ENCODE results near the gene NSD1. TPM values are rescaled to one million over a fixed set of nuclear protein-coding genes. Genes with fewer than 3 reads are reported as not detected.
A peak's percentile ranks its signal among the peaks of the same experiment; 100 is the strongest.

The NSD1 gene, protein sequence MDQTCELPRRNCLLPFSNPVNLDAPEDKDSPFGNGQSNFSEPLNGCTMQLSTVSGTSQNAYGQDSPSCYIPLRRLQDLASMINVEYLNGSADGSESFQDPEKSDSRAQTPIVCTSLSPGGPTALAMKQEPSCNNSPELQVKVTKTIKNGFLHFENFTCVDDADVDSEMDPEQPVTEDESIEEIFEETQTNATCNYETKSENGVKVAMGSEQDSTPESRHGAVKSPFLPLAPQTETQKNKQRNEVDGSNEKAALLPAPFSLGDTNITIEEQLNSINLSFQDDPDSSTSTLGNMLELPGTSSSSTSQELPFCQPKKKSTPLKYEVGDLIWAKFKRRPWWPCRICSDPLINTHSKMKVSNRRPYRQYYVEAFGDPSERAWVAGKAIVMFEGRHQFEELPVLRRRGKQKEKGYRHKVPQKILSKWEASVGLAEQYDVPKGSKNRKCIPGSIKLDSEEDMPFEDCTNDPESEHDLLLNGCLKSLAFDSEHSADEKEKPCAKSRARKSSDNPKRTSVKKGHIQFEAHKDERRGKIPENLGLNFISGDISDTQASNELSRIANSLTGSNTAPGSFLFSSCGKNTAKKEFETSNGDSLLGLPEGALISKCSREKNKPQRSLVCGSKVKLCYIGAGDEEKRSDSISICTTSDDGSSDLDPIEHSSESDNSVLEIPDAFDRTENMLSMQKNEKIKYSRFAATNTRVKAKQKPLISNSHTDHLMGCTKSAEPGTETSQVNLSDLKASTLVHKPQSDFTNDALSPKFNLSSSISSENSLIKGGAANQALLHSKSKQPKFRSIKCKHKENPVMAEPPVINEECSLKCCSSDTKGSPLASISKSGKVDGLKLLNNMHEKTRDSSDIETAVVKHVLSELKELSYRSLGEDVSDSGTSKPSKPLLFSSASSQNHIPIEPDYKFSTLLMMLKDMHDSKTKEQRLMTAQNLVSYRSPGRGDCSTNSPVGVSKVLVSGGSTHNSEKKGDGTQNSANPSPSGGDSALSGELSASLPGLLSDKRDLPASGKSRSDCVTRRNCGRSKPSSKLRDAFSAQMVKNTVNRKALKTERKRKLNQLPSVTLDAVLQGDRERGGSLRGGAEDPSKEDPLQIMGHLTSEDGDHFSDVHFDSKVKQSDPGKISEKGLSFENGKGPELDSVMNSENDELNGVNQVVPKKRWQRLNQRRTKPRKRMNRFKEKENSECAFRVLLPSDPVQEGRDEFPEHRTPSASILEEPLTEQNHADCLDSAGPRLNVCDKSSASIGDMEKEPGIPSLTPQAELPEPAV (N-terminal part only)
- polyA plus RNA-seq (2012; ENCODE audit: insufficient read length, low read depth) = 17.6 TPM

- no peak for TF ChIP-seq TAF1 (IDR thresholded peaks at IDR 0.05; ENCODE audit: borderline replicate concordance, insufficient read depth, low read length)
- TF ChIP-seq, protein P1, sequence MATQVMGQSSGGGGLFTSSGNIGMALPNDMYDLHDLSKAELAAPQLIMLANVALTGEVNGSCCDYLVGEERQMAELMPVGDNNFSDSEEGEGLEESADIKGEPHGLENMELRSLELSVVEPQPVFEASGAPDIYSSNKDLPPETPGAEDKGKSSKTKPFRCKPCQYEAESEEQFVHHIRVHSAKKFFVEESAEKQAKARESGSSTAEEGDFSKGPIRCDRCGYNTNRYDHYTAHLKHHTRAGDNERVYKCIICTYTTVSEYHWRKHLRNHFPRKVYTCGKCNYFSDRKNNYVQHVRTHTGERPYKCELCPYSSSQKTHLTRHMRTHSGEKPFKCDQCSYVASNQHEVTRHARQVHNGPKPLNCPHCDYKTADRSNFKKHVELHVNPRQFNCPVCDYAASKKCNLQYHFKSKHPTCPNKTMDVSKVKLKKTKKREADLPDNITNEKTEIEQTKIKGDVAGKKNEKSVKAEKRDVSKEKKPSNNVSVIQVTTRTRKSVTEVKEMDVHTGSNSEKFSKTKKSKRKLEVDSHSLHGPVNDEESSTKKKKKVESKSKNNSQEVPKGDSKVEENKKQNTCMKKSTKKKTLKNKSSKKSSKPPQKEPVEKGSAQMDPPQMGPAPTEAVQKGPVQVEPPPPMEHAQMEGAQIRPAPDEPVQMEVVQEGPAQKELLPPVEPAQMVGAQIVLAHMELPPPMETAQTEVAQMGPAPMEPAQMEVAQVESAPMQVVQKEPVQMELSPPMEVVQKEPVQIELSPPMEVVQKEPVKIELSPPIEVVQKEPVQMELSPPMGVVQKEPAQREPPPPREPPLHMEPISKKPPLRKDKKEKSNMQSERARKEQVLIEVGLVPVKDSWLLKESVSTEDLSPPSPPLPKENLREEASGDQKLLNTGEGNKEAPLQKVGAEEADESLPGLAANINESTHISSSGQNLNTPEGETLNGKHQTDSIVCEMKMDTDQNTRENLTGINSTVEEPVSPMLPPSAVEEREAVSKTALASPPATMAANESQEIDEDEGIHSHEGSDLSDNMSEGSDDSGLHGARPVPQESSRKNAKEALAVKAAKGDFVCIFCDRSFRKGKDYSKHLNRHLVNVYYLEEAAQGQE (IDR thresholded peaks at IDR 0.05; ENCODE audit: insufficient read depth in 1 of 2, low read depth in 2 of 2, low read length in 2 of 2) = no peak
- TF ChIP-seq FOXP2 (optimal IDR thresholded peaks at IDR 0.05; ENCODE audit: borderline replicate concordance, extremely low read depth, extremely low read length, insufficient read depth) = peak; percentile 28
Observed at GRCh38 chr5:177133096-177133852, at the start of gene NSD1. NSD1 (plus strand) TSS chr5:177133773; CDS start chr5:177135104, 1,331 bp downstream.

DNA sequence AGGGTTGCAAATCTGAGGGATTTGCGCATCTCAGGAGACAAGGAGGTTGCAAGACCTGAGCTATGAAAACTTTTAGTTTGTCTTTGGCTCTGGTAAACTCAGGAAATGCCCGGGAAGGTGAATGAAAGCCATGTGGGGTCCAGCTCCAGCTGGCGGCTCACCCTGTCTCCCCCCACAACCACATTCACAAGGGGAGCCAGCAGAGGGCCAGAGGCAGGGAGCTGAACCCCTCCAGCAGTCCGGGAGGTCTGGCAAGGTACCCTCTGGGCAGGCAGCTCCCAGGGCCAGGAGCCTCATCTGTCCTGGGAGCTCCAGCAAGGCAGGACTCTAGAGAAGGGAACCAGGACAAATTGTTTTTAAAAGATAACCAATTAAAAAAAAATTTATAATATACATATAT, 49.4 kb upstream of the NSD1 start:
- TF ChIP-seq TAF1 (IDR thresholded peaks at IDR 0.05; ENCODE audit: borderline replicate concordance, insufficient read depth, low read length) (no peak), POLR2AphosphoS5 (IDR thresholded peaks at IDR 0.05; ENCODE audit: low read depth, low read length) (no peak), SIN3A (IDR thresholded peaks at IDR 0.05; ENCODE audit: borderline replicate concordance, insufficient read depth, low read length) (no peak), FOXP2 (optimal IDR thresholded peaks at IDR 0.05; ENCODE audit: borderline replicate concordance, extremely low read depth, extremely low read length, insufficient read depth) (no peak)
- TF ChIP-seq, protein P1 (IDR thresholded peaks at IDR 0.05; ENCODE audit: insufficient read depth in 1 of 2, low read depth in 2 of 2, low read length in 2 of 2) = no peak

- TF ChIP-seq TAF1 (IDR thresholded peaks at IDR 0.05; ENCODE audit: borderline replicate concordance, insufficient read depth, low read length) (no peak), SIN3A (IDR thresholded peaks at IDR 0.05; ENCODE audit: borderline replicate concordance, insufficient read depth, low read length) (no peak), POLR2AphosphoS5 (IDR thresholded peaks at IDR 0.05; ENCODE audit: low read depth, low read length) (no peak), FOXP2 (optimal IDR thresholded peaks at IDR 0.05; ENCODE audit: borderline replicate concordance, extremely low read depth, extremely low read length, insufficient read depth) (no peak)
Observed at GRCh38 chr5:177085985-177086653, 47.5 kb upstream of the NSD1 start.

- TF ChIP-seq FOXP2 (optimal IDR thresholded peaks at IDR 0.05; ENCODE audit: borderline replicate concordance, extremely low read depth, extremely low read length, insufficient read depth) = peak; percentile 3
- no peak for TF ChIP-seq TAF1 (IDR thresholded peaks at IDR 0.05; ENCODE audit: borderline replicate concordance, insufficient read depth, low read length)
Observed at GRCh38 chr5:177086654-177087397, 46.7 kb upstream of the NSD1 start, which contains the start of gene FGFR4. FGFR4 (plus strand) TSS chr5:177086915; CDS start chr5:177089603, 2,688 bp downstream.

DNA sequence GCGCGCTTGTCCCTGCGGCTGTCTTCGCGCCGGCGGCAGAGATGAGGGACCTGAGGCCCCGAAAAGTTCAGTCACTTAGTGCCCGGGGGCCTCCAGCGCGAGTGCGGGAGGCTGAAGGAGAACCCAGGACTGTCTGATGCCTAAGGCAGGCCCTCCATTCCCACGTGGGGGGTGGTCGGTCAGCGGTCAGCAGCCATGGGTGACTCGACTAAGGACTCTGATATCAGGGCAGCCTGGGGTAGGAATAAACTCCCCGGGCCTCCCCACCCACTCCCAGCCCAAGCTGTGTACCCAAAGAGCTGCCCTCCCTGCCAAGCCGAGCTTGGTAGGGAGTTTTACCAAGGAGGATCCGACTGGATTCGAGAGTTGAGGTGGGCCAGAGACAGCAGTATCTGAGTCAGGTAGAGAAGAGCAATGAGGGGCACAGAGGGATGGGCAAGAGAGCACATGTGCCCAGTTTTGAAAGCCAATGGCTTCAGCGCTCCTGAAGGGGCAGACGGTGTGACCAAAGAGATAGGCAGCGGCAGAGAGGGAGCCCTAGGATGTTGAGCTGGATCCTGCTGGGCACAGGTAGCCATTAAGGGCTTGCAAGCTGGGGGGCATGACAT, 46.1 kb upstream of the NSD1 start:
- TF ChIP-seq, protein P1 (IDR thresholded peaks at IDR 0.05; ENCODE audit: insufficient read depth in 1 of 2, low read depth in 2 of 2, low read length in 2 of 2) = no peak
- TF ChIP-seq POLR2AphosphoS5 (IDR thresholded peaks at IDR 0.05; ENCODE audit: low read depth, low read length) (no peak), SIN3A (IDR thresholded peaks at IDR 0.05; ENCODE audit: borderline replicate concordance, insufficient read depth, low read length) (no peak), FOXP2 (optimal IDR thresholded peaks at IDR 0.05; ENCODE audit: borderline replicate concordance, extremely low read depth, extremely low read length, insufficient read depth) (no peak), TAF1 (IDR thresholded peaks at IDR 0.05; ENCODE audit: borderline replicate concordance, insufficient read depth, low read length) (no peak)

Data from PFSK-1 (cell line).